GM21526 (cell line): Measurements from ENCODE around the gene ABCF2.

ENCODE experiments used
- ATAC-seq: cut with Tn5 transposase; IDR thresholded peaks from one replicate; pipeline ENCODE4 v1.9.1; 2021; ENCODE audit warnings: moderate library complexity; ENCODE audit not compliant: unreplicated experiment, low FRiP score

The ABCF2 gene

GRCh38 chr7:151226875-151227782 is at the start of gene ABCF2:
ABCF2 (minus strand) TSS chr7:151227205; CDS start chr7:151226458, 747 bp downstream.
- peak; percentile 98 for ATAC-seq

GRCh38 chr7:151275813-151276577 is 49.0 kb upstream of the ABCF2 start:
- ATAC-seq: no peak

- no peak for ATAC-seq
Observed at GRCh38 chr7:151274936-151275812, 48.2 kb upstream of the ABCF2 start.

GRCh38 chr7:151274396-151274795 is 47.4 kb upstream of the ABCF2 start:
- ATAC-seq: no peak

- ATAC-seq: no peak
Observed at GRCh38 chr7:151273651-151274390, 46.8 kb upstream of the ABCF2 start.

GRCh38 chr7:151272877-151273276 is 45.9 kb upstream of the ABCF2 start:
- ATAC-seq: no peak

GRCh38 chr7:151272405-151272804 is 45.4 kb upstream of the ABCF2 start:
- ATAC-seq: no peak

GRCh38 chr7:151271699-151272355 is 44.8 kb upstream of the ABCF2 start:
- ATAC-seq: no peak

- no peak for ATAC-seq
Observed at GRCh38 chr7:151269511-151269910, 42.5 kb upstream of the ABCF2 start.

- ATAC-seq: no peak
Observed at GRCh38 chr7:151265351-151265931, 38.4 kb upstream of the ABCF2 start.

GRCh38 chr7:151264615-151265014 is 37.6 kb upstream of the ABCF2 start:
- ATAC-seq: no peak

- no peak for ATAC-seq
Observed at GRCh38 chr7:151261529-151261928, 34.5 kb upstream of the ABCF2 start.

GRCh38 chr7:151260883-151261282 is 33.9 kb upstream of the ABCF2 start:
- ATAC-seq: no peak

- ATAC-seq: no peak
Observed at GRCh38 chr7:151260471-151260870, 33.5 kb upstream of the ABCF2 start.

GRCh38 chr7:151257990-151258389 is 31.0 kb upstream of the ABCF2 start:
- ATAC-seq: no peak

- no peak for ATAC-seq
Observed at GRCh38 chr7:151256410-151257045, 29.5 kb upstream of the ABCF2 start.

- ATAC-seq: no peak
Observed at GRCh38 chr7:151255390-151255789, 28.4 kb upstream of the ABCF2 start.

GRCh38 chr7:151254851-151255250 is 27.8 kb upstream of the ABCF2 start:
- ATAC-seq: no peak

GRCh38 chr7:151254316-151254715 is 27.3 kb upstream of the ABCF2 start:
- ATAC-seq: no peak
